T-cell (primary cell): ENCODE measurements around the gene RBM33. TPM values are rescaled to one million over a fixed set of nuclear protein-coding genes. Genes with fewer than 3 reads are reported as not detected.

Experiments
- ATAC-seq, 4 experiments: fragments of 200-7000 bp in 3 of 4; fragments of 150-1000 bp in 1 of 4; cut with Tn5 transposase; replicated peaks in 1 of 4; 1 replicate in 3 of 4; 2 replicates in 1 of 4; pipeline ENCODE4 v1.10.0; 2021; ENCODE audit warnings: moderate library complexity in 3 of 4, mild to moderate bottlenecking in 2 of 4, moderate number of reproducible peaks in 1 of 4
- CTCF ChIA-PET, 2 donors: fragments of 300-600 bp; sonication (Branson Sonifier 250); formaldehyde crosslinking; loops; one replicate each; lab custom pipeline; 2022; ENCODE audit warnings: antibody characterized with exemption in 2 of 2; lab: Charles Lee
- POLR2A ChIA-PET, 2 donors: fragments of 300-600 bp; sonication (Branson Sonifier 250); formaldehyde crosslinking; loops; one replicate each; lab custom pipeline; 2022; ENCODE audit warnings: antibody characterized with exemption in 2 of 2; lab: Charles Lee
- DNase-seq, 35 experiments: peaks; one replicate each; pipeline versions ENCODE4 v3.0.0 to v3.0.0-alpha.2; 2013 to 2023
- H3K27ac ChIP-seq: one replicate; pipeline ENCODE4 v1.5.1; 2013; ENCODE audit warnings: low read length
- H3K27me3 ChIP-seq, 2 experiments: replicated peaks in 1 of 2; 1 replicate in 1 of 2; 2 replicates in 1 of 2; pipeline versions ENCODE4 v1.6.1 to v1.7.0; 2013; ENCODE audit warnings: low read length in 1 of 2, mixed read lengths in 1 of 2; ENCODE audit not compliant: control insufficient read depth in 2 of 2, insufficient read depth in 2 of 2; ENCODE audit errors: extremely low read depth in 1 of 2
- H3K36me3 ChIP-seq, 2 donors: 1 replicate in 1 of 2; 2 replicates in 1 of 2; pipeline versions ENCODE4 v1.6.1 to v1.7.0; 2013; ENCODE audit warnings: low read length in 1 of 2; ENCODE audit not compliant: control insufficient read depth in 2 of 2, insufficient read depth in 1 of 2; ENCODE audit errors: extremely low read depth in 1 of 2
- H3K4me1 ChIP-seq, 2 experiments: 1 replicate in 1 of 2; 2 replicates in 1 of 2; pipeline versions ENCODE4 v1.6.1 to v1.7.0; 2013; ENCODE audit warnings: low read length in 2 of 2, mixed read lengths in 1 of 2; ENCODE audit not compliant: insufficient read depth in 2 of 2, control insufficient read depth in 1 of 2; ENCODE audit errors: extremely low read depth in 1 of 2
- H3K4me3 ChIP-seq, 2 donors: 1 replicate in 1 of 2; 2 replicates in 1 of 2; pipeline versions ENCODE4 v1.5.1 to v1.7.0; 2013; ENCODE audit warnings: mild to moderate bottlenecking in 2 of 2, low read length in 1 of 2, moderate library complexity in 1 of 2; ENCODE audit not compliant: control insufficient read depth in 1 of 2; ENCODE audit errors: extremely low read depth in 1 of 2
- H3K9me3 ChIP-seq: 2 replicates; pipeline ENCODE4 v1.7.0; 2013
- H3K27ac Mint-ChIP-seq, 2 donors: one replicate each; pipeline ENCODE4 v1.8.0; 2020 to 2021; ENCODE audit warnings: mild to moderate bottlenecking in 2 of 2, mixed read lengths in 2 of 2
- H3K27me3 Mint-ChIP-seq, 2 donors: one replicate each; pipeline ENCODE4 v1.8.0; 2021 to 2022; ENCODE audit warnings: mixed read lengths in 2 of 2
- H3K36me3 Mint-ChIP-seq: one replicate; pipeline ENCODE4 v1.8.0; 2021; ENCODE audit warnings: mixed read lengths
- H3K4me1 Mint-ChIP-seq, 3 donors: one replicate each; pipeline ENCODE4 v1.8.0; 2020 to 2022; ENCODE audit warnings: mixed read lengths in 3 of 3, mild to moderate bottlenecking in 1 of 3
- H3K4me3 Mint-ChIP-seq, 3 donors: one replicate each; pipeline ENCODE4 v1.8.0; 2020 to 2022; ENCODE audit warnings: mild to moderate bottlenecking in 3 of 3, mixed read lengths in 3 of 3, moderate library complexity in 3 of 3
- H3K9me3 Mint-ChIP-seq, 3 donors: one replicate each; pipeline ENCODE4 v1.8.0; 2020 to 2022; ENCODE audit warnings: mixed read lengths in 3 of 3
- WGBS: methylation state at CpG from one replicate; pipeline ENCODE4 v1.1.5; 2013; ENCODE audit warnings: missing lambda C conversion rate; ENCODE audit not compliant: insufficient coverage; 5-methylcytosine and 5-hydroxymethylcytosine counted together
- total RNA-seq, 35 experiments: library from RNA in 6 of 35; stranded (reverse) in 6 of 35; fragments of 120-200 nt in 1 of 35; gene quantifications; one replicate each; pipeline versions ENCODE4 v1.2.1 to v1.2.4 and lab custom pipeline; 2013 to 2026

The RBM33 gene
- total RNA-seq, 5 donors from 2014 or later (not counting 1 experiment from before 2014, with no cell fraction given) = 157 to 180 (median 170) TPM

DNA sequence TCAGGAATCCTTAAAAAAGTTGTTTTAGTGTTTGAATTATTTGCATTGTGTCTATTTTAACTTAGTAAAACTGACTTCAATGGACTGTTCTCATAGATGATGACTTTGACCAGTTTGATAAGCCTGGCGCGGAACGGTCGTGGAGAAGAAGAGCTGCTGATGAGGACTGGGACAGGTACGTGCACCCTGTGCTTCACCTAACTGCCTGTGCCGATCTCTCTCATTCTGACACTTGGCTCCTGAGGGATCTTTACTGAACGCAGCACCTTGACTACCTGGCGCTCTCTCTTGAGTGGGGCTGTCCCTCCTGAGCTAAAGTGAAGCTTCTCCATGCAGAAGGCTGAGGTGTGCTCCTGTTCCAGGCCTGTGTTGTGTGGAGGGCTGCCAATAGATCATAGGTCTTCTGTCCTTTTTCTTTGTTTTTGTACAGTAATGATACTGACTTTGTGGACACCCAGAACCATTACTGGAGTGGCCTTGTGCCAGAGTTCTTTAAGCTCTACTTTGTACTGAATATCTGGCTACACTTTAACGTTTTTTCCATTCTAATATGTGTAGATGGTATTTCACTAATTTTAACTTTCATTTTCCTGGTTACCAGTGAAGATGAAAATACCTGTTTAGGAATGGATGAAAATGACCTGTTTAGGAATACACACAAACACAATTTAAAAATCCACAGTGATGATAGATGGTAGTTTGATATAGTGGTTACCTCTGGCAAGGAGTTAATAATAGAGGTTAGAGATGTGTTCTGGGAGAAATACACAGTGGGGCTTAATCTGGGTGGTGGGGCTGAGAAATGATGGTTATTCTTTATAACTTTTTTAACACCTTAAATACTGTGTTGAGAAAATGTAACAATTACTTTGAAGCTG lies 20.9 kb downstream of the RBM33 start:
- 98% methylated on average over 8 of the region's 9 CpGs for WGBS
- POLR2A ChIA-PET = interaction anchor here in 1 of 2 donors (1.0 kb wide), 1 partner anchor 26 kb away, joined by 3 read pairs; no protein-coding TSS in a partner anchor
- Mint-ChIP-seq H3K36me3 (peaks cover 30% of the 10 kb centered on the region), H3K9me3 (peaks cover 0 to 6% (median 5%) of the 10 kb centered on the region in 3 donors), H3K4me1 (peaks cover 85 to 90% (median 85%) of the 10 kb centered on the region in 3 donors), H3K27ac (no peak overlapping the region), H3K4me3 (no peak overlapping the region), H3K27me3 (no peaks in the 10 kb centered on the region)
- Histone ChIP-seq H3K27me3 (no peaks in the 10 kb centered on the region), H3K4me3 (no peak overlapping the region), H3K36me3 (peaks cover 0 to 29% of the 10 kb centered on the region in 2 donors), H3K9me3 (no peaks in the 10 kb centered on the region), H3K27ac (no peak overlapping the region), H3K4me1 (peaks cover 6 to 39% of the 10 kb centered on the region in 2 experiments)
- DNase-seq = no peak
- CTCF ChIA-PET = no interaction called here
- ATAC-seq = no peak

DNA sequence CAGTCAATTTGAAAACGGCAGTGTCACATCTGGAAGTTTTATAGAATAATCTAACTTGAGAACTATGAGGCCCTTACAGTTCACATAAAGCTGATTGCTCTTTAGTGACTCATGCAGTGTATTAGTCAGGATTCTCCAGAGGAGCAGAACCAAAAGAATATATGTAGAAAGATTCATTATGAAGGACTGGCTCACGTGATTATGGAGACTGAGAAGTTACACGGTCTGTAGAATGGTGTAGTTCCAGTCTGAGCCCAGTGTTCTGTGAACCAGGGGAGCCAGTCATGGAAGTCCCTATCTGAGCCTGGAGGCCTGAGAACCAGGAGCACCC lies 21.5 kb downstream of the RBM33 start:
- no peak overlapping the region for H3K27ac ChIP-seq
- ChIA-PET POLR2A (no interaction called here), CTCF (no interaction called here)
- Mint-ChIP-seq H3K4me1 (peaks cover 86 to 90% (median 86%) of the 10 kb centered on the region in 3 donors), H3K36me3 (peaks cover 25% of the 10 kb centered on the region), H3K9me3 (no peaks in the 10 kb centered on the region), H3K27ac (no peak overlapping the region), H3K27me3 (no peaks in the 10 kb centered on the region), H3K4me3 (no peak overlapping the region)
- H3K4me3 ChIP-seq = no peak overlapping the region
- peaks cover 6 to 39% of the 10 kb centered on the region in 2 experiments for H3K4me1 ChIP-seq
- ATAC-seq (no peak), DNase-seq (no peak)
- H3K36me3 ChIP-seq = peaks cover 0 to 31% of the 10 kb centered on the region in 2 donors
- H3K9me3 ChIP-seq = no peaks in the 10 kb centered on the region
- WGBS = 64% methylated on average over 2 of the region's 3 CpGs
- no peaks in the 10 kb centered on the region for H3K27me3 ChIP-seq

GRCh38 chr7:155667241-155667829 lies 22.9 kb downstream of the RBM33 start:
- no peaks in the 10 kb centered on the region for H3K9me3 Mint-ChIP-seq
- no peak overlapping the region for H3K4me3 Mint-ChIP-seq

GRCh38 chr7:155669717-155670505 lies 25.4 kb downstream of the RBM33 start:
- H3K4me3 Mint-ChIP-seq = no peak overlapping the region
- H3K9me3 Mint-ChIP-seq = no peaks in the 10 kb centered on the region
- CTCF ChIA-PET = no interaction called here
- H3K27me3 Mint-ChIP-seq = no peaks in the 10 kb centered on the region
- ATAC-seq (no peak), DNase-seq (no peak)
- H3K27ac Mint-ChIP-seq = no peak overlapping the region
- peaks cover 29% of the 10 kb centered on the region for H3K36me3 Mint-ChIP-seq
- no peak overlapping the region for H3K27ac ChIP-seq
- no peaks in the 10 kb centered on the region for H3K9me3 ChIP-seq
- POLR2A ChIA-PET = no interaction called here
- H3K27me3 ChIP-seq = no peaks in the 10 kb centered on the region
- peaks cover 0 to 34% of the 10 kb centered on the region in 2 donors for H3K36me3 ChIP-seq
- WGBS = 94% methylated on average over 5 of the region's 11 CpGs
- H3K4me1 ChIP-seq = peaks cover 6 to 11% of the 10 kb centered on the region in 2 experiments
- peaks cover 69 to 79% (median 75%) of the 10 kb centered on the region in 3 donors for H3K4me1 Mint-ChIP-seq
- no peak overlapping the region for H3K4me3 ChIP-seq

More at GRCh38 chr7:155667241-155667829, 22.9 kb downstream of the RBM33 start:
- Histone ChIP-seq H3K27me3 (no peaks in the 10 kb centered on the region), H3K4me1 (peaks cover 6 to 28% of the 10 kb centered on the region in 2 experiments), H3K9me3 (no peaks in the 10 kb centered on the region), H3K36me3 (peaks cover 0 to 31% of the 10 kb centered on the region in 2 donors), H3K4me3 (no peak overlapping the region), H3K27ac (no peak overlapping the region)
- ATAC-seq = no peak
- Mint-ChIP-seq H3K27me3 (no peaks in the 10 kb centered on the region), H3K36me3 (peaks cover 19% of the 10 kb centered on the region), H3K4me1 (peaks cover 88 to 90% (median 89%) of the 10 kb centered on the region in 3 donors), H3K27ac (peak overlapping the region in 1 of 2 donors; percentile 29)
- no peak for DNase-seq
- ChIA-PET CTCF (no interaction called here), POLR2A (no interaction called here)
- 100% methylated on average over 2 of the region's 6 CpGs for WGBS

DNA sequence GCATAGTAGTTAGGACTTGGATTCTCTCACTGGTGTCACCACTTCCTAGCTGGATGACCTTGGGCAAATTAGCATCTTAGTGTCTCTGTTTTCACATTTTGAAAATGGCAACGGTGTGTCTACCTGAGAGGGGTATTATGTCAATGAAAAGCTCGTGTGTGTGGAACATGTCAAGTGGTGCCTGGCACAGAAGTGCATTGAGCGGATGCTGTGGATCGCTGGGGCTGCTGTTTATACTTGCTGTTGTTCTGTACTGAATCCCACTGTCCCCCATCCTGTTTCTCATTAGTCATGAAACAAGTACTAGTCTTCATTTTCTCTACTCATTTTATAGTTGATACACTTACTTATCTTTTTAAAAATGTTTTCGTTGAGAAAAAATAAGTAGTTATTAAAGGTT lies 26.1 kb downstream of the RBM33 start:
- Histone ChIP-seq H3K4me3 (no peak overlapping the region), H3K36me3 (peaks cover 0 to 29% of the 10 kb centered on the region in 2 donors), H3K9me3 (no peaks in the 10 kb centered on the region), H3K27ac (no peak overlapping the region), H3K27me3 (no peaks in the 10 kb centered on the region), H3K4me1 (peaks cover 6 to 7% of the 10 kb centered on the region in 2 experiments)
- ChIA-PET CTCF (no interaction called here), POLR2A (no interaction called here)
- no peaks in the 10 kb centered on the region for H3K9me3 Mint-ChIP-seq
- DNase-seq (no peak), ATAC-seq (no peak)
- H3K27ac Mint-ChIP-seq = no peak overlapping the region
- H3K4me3 Mint-ChIP-seq = no peak overlapping the region
- H3K27me3 Mint-ChIP-seq = no peaks in the 10 kb centered on the region
- 100% methylated on average over 1 of the region's 5 CpGs for WGBS
- peaks cover 65 to 76% (median 71%) of the 10 kb centered on the region in 3 donors for H3K4me1 Mint-ChIP-seq
- peaks cover 23% of the 10 kb centered on the region for H3K36me3 Mint-ChIP-seq

- H3K4me3 Mint-ChIP-seq = no peak overlapping the region
- WGBS = no CpG with 5 or more reads among the region's 3 CpGs
- H3K27me3 Mint-ChIP-seq = no peaks in the 10 kb centered on the region
- H3K27me3 ChIP-seq = no peaks in the 10 kb centered on the region
- DNase-seq (no peak), ATAC-seq (no peak)
- no peaks in the 10 kb centered on the region for H3K9me3 ChIP-seq
- H3K27ac ChIP-seq = no peak overlapping the region
- peaks cover 2 to 6% of the 10 kb centered on the region in 2 experiments for H3K4me1 ChIP-seq
- H3K27ac Mint-ChIP-seq = no peak overlapping the region
- H3K4me1 Mint-ChIP-seq = peaks cover 35 to 60% (median 51%) of the 10 kb centered on the region in 3 donors
- ChIA-PET CTCF (interaction anchor here in 1 of 2 donors (0.5 kb wide), 1 partner anchor 1459 kb away, joined by 3 read pairs; no protein-coding TSS in a partner anchor), POLR2A (no interaction called here)
- H3K36me3 Mint-ChIP-seq = peaks cover 15% of the 10 kb centered on the region
- peaks cover 0 to 23% of the 10 kb centered on the region in 2 donors for H3K36me3 ChIP-seq
- H3K9me3 Mint-ChIP-seq = no peaks in the 10 kb centered on the region
- no peak overlapping the region for H3K4me3 ChIP-seq
Measured at GRCh38 chr7:155674556-155674955, 30.1 kb downstream of the RBM33 start.
